K562 (cell line): ENCODE data around the gene ATF6B. TPM values are rescaled to one million over a fixed set of nuclear protein-coding genes. Genes with fewer than 3 reads are reported as not detected.
A peak's percentile ranks its signal among the peaks of the same experiment; 100 is the strongest.

Experiments
- CEBPB ChIP-seq: fragments of 450-650 bp; IDR thresholded peaks from 2 replicates; pipeline ENCODE4 v1.6.1; 2016; ENCODE audit warnings: missing genetic modification characterization, missing compliant biosample characterization
- CEBPG ChIP-seq, 3 experiments: fragments of 200-800 bp in 1 of 3; sonication (Bioruptor generic) in 1 of 3; sonication (generic) in 1 of 3; formaldehyde crosslinking in 1 of 3; IDR thresholded peaks in 2 of 3; conservative IDR thresholded peaks in 1 of 3; 2 replicates each; pipeline versions ENCODE4 v1.6.1 to v1.8.0; 2016 to 2022; ENCODE audit warnings: missing compliant biosample characterization in 2 of 3, missing genetic modification characterization in 2 of 3, mild to moderate bottlenecking in 1 of 3, missing genetic modification reagents in 1 of 3
- DMBX1 ChIP-seq: fragments of 250-450 bp; sonication (Bioruptor Pico); IDR thresholded peaks from 2 replicates; pipeline ENCODE4 v1.8.0; 2022; ENCODE audit warnings: inconsistent platforms, mild to moderate bottlenecking, moderate library complexity, borderline replicate concordance
- EP300 ChIP-seq: IDR thresholded peaks from 2 replicates; pipeline ENCODE4 v1.6.1; 2012; ENCODE audit warnings: low read length, improper control_type of control experiment
- KHSRP ChIP-seq: fragments of 450-650 bp; IDR thresholded peaks from 2 replicates; pipeline ENCODE4 v1.6.1; 2017
- MAZ ChIP-seq, 2 experiments: fragments of 450-650 bp in 1 of 2; sonication (generic) in 1 of 2; formaldehyde crosslinking; IDR thresholded peaks in 1 of 2; conservative IDR thresholded peaks in 1 of 2; 2 replicates each; pipeline versions ENCODE4 v1.4.0 to v1.5.0; 2020; ENCODE audit warnings: mild to moderate bottlenecking in 1 of 2, missing genetic modification reagents in 1 of 2
- MTA1 ChIP-seq: fragments of 450-650 bp; IDR thresholded peaks from 2 replicates; pipeline ENCODE4 v1.6.1; 2017; ENCODE audit warnings: borderline replicate concordance
- PCBP1 ChIP-seq: fragments of 200-400 bp; formaldehyde crosslinking; IDR thresholded peaks from 2 replicates; pipeline ENCODE4 v1.6.1; 2018; ENCODE audit warnings: mild to moderate bottlenecking, low read depth, low read length; ENCODE audit not compliant: poor library complexity, severe bottlenecking
- PHTF2 ChIP-seq: fragments of 250-450 bp; sonication (Bioruptor Pico); IDR thresholded peaks from 2 replicates; pipeline ENCODE4 v1.5.0; 2021; ENCODE audit warnings: mild to moderate bottlenecking
- POLR2G ChIP-seq: fragments of 200-400 bp; formaldehyde crosslinking; IDR thresholded peaks from 2 replicates; pipeline ENCODE4 v1.6.1; 2017; ENCODE audit warnings: low read depth, mild to moderate bottlenecking, antibody characterized with exemption, low read length, moderate library complexity
- SP2 ChIP-seq: IDR thresholded peaks from 2 replicates; pipeline ENCODE4 v1.6.1; 2011; ENCODE audit warnings: mild to moderate bottlenecking, low read depth, low read length, moderate library complexity; ENCODE audit not compliant: poor library complexity, severe bottlenecking; ENCODE audit errors: extremely low read depth
- STAG1 ChIP-seq: sonication (generic); formaldehyde crosslinking; IDR thresholded peaks from 2 replicates; pipeline ENCODE4 v1.5.0; 2020; ENCODE audit warnings: missing genetic modification reagents, borderline replicate concordance
- TAF7 ChIP-seq: fragments of 450-650 bp; IDR thresholded peaks from 2 replicates; pipeline ENCODE4 v1.6.1; 2016; ENCODE audit warnings: missing genetic modification characterization, missing compliant biosample characterization
- TBL1XR1 ChIP-seq, 2 experiments: IDR thresholded peaks; 2 replicates each; pipeline ENCODE4 v1.6.1; 2012; ENCODE audit warnings: improper control_type of control experiment in 2 of 2, low read length in 2 of 2, mild to moderate bottlenecking in 1 of 2
- ZBTB9 ChIP-seq: fragments of 450-650 bp; formaldehyde crosslinking; IDR thresholded peaks from 2 replicates; pipeline ENCODE4 v1.4.0; 2020; ENCODE audit warnings: mild to moderate bottlenecking, moderate library complexity
- ZNF174 ChIP-seq: fragments of 250-450 bp; sonication (Bioruptor Pico); IDR thresholded peaks from 2 replicates; pipeline ENCODE4 v1.4.0; 2020; ENCODE audit warnings: mild to moderate bottlenecking
- polyA plus RNA-seq, 8 experiments: library from polyadenylated mRNA; depleted of rRNA in 4 of 8; stranded (reverse) in 5 of 8; unstranded in 3 of 8; fragments of >200 nt; fragmentation: Nextera tagmentation in 2 of 8; fragmentation: Illumina TruSeq in 1 of 8; extraction: Ambion mirVana in 2 of 8; extraction: Trizol in 1 of 8; gene quantifications; 2 replicates each; pipeline versions ENCODE4 v1.2.1 to v1.2.3, GENCODE V29; 2011 to 2014; ENCODE audit warnings: inconsistent platforms in 1 of 8, missing spikeins in 1 of 8
- total RNA-seq, 7 experiments: library from RNA; depleted of rRNA in 6 of 7; stranded (reverse); fragments of >200 nt in 6 of 7; fragmentation: Illumina TruSeq in 2 of 7; extraction: Trizol in 2 of 7; gene quantifications; 2 replicates each; pipeline versions ENCODE4 v1.2.1 to v1.2.3, GENCODE V29; 2011 to 2021; ENCODE audit warnings: low replicate concordance in 1 of 7
- TF ChIP-seq, protein P1 (sequence below): fragments of 250-450 bp; sonication (Bioruptor Pico); IDR thresholded peaks from 2 replicates; pipeline ENCODE4 v1.4.0; 2020
- TF ChIP-seq, protein P2 (sequence below): fragments of 450-650 bp; conservative IDR thresholded peaks from 2 replicates; pipeline ENCODE4 v1.6.1; 2016; ENCODE audit warnings: missing genetic modification characterization, low read depth, mild to moderate bottlenecking, control low read depth, missing compliant biosample characterization
- TF ChIP-seq, protein P3 (sequence below): fragments of 200-800 bp; sonication (Bioruptor generic); IDR thresholded peaks from 2 replicates; pipeline ENCODE4 v1.6.1; 2017; ENCODE audit warnings: missing genetic modification characterization, missing compliant biosample characterization

The ATF6B gene
- total and polyA plus RNA-seq, 9 of the 15 experiments (the other 6 are each of a cell fraction or from before 2014, with no cell fraction given): 20.7 to 131 (median 31.7) TPM

- TF ChIP-seq CEBPB: no peak
- TF ChIP-seq MAZ (CRISPR knock-in tag; conservative IDR thresholded peaks at IDR 0.05 in 1 of 2, IDR thresholded peaks at IDR 0.05 in 1 of 2): peak in 1 of 2 experiments; percentile 93; a peak in 3 of 4 replicates
- TF ChIP-seq, protein P1, sequence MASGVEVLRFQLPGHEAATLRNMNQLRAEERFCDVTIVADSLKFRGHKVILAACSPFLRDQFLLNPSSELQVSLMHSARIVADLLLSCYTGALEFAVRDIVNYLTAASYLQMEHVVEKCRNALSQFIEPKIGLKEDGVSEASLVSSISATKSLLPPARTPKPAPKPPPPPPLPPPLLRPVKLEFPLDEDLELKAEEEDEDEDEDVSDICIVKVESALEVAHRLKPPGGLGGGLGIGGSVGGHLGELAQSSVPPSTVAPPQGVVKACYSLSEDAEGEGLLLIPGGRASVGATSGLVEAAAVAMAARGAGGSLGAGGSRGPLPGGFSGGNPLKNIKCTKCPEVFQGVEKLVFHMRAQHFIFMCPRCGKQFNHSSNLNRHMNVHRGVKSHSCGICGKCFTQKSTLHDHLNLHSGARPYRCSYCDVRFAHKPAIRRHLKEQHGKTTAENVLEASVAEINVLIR (CRISPR knock-in tag): no peak
- TF ChIP-seq PHTF2 (CRISPR knock-in tag): no peak
- TF ChIP-seq EP300: no peak
- TF ChIP-seq, protein P2, sequence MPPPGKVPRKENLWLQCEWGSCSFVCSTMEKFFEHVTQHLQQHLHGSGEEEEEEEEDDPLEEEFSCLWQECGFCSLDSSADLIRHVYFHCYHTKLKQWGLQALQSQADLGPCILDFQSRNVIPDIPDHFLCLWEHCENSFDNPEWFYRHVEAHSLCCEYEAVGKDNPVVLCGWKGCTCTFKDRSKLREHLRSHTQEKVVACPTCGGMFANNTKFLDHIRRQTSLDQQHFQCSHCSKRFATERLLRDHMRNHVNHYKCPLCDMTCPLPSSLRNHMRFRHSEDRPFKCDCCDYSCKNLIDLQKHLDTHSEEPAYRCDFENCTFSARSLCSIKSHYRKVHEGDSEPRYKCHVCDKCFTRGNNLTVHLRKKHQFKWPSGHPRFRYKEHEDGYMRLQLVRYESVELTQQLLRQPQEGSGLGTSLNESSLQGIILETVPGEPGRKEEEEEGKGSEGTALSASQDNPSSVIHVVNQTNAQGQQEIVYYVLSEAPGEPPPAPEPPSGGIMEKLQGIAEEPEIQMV (tag): no peak
- no peak for TF ChIP-seq CEBPG (CRISPR knock-in tag; IDR thresholded peaks at IDR 0.05)
- no peak for TF ChIP-seq CEBPG (tag; conservative IDR thresholded peaks at IDR 0.05 in 1 of 2, IDR thresholded peaks at IDR 0.05 in 1 of 2)
- no peak for TF ChIP-seq DMBX1 (CRISPR knock-in tag)
- no peak for TF ChIP-seq TBL1XR1 (IDR thresholded peaks at IDR 0.05; ENCODE audit: low read length in 2 of 2)
- no peak for TF ChIP-seq ZBTB9
- peak; percentile 84 for TF ChIP-seq PCBP1
- TF ChIP-seq POLR2G: peak; percentile 52; the same call in 1 of the 2 replicates
- no peak for TF ChIP-seq KHSRP
- TF ChIP-seq MTA1: no peak
- TF ChIP-seq, protein P3, sequence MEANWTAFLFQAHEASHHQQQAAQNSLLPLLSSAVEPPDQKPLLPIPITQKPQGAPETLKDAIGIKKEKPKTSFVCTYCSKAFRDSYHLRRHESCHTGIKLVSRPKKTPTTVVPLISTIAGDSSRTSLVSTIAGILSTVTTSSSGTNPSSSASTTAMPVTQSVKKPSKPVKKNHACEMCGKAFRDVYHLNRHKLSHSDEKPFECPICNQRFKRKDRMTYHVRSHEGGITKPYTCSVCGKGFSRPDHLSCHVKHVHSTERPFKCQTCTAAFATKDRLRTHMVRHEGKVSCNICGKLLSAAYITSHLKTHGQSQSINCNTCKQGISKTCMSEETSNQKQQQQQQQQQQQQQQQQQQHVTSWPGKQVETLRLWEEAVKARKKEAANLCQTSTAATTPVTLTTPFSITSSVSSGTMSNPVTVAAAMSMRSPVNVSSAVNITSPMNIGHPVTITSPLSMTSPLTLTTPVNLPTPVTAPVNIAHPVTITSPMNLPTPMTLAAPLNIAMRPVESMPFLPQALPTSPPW (CRISPR knock-in tag): peak; percentile 64
- TF ChIP-seq TAF7 (tag): no peak
- no peak for TF ChIP-seq SP2
- TF ChIP-seq ZNF174 (CRISPR knock-in tag): no peak
- peak; percentile 58; the same call in 1 of the 2 replicates for TF ChIP-seq STAG1
These were observed 40.2 kb downstream of the ATF6B start (continued) for GRCh38 chr6:32087574-32088486.
